IPS-18c (cell line): ENCODE results near the gene TAS1R3.
"Not testable (repeated sequence)": the region's sequence is repeated elsewhere in the genome, so short reads cannot be mapped to it uniquely, and the experiment has no call there.

Experiments used
- H3K4me3 ChIP-seq: 2 replicates; pipeline ENCODE4 v1.7.0; 2013; ENCODE audit warnings: low read depth, mild to moderate bottlenecking, low read length, moderate library complexity; ENCODE audit not compliant: insufficient read depth
- H3K9me3 ChIP-seq: one replicate; pipeline ENCODE4 v1.6.1; 2013; ENCODE audit warnings: mild to moderate bottlenecking, low read length, moderate library complexity; ENCODE audit not compliant: control insufficient read depth, insufficient read depth

TAS1R3 gene

DNA sequence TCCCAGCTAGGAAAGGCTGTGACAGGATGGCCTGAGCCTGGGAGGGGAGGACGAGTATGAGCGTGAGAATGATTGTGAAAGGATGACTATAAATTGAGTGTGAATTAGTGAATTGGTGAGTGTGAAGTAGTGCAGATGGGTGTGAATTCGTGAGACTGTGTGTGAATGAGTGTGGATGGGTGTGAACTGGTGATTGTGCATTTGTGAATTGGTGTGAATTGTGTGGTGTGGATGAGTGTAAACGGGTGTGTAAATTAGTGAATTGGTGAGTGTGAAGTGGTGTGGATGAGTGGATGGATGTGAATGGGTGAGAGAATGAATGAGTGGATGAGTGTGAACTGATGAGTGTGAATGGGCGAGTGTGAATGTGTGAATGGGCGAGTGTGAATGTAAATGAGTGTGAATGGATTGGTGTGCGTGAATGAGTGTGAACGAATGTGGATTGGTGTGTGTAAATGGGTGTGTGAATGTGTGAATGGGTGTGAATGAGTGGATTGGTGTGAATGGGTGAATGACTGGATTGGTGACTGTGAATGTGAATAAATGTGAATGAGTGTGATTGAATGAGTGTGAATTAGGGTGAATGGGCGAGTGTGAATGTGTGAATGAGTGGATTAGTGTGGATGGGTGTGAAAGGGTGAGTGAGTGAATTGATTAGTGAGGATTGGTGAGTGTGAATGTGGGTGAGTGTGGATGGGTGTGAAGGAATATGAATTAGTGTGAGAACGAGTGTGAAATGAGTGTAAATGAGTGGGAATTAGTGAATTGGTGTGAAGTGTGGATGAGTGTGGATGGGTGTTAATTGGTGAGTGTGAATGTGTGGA is 35.0 kb downstream of the TAS1R3 start:
- H3K9me3 ChIP-seq: no peaks in the 10 kb centered on the region
- H3K4me3 ChIP-seq: no peak overlapping the region

GRCh38 chr1:1366699-1367066 is 35.6 kb downstream of the TAS1R3 start:
- no peaks in the 10 kb centered on the region for H3K9me3 ChIP-seq
- H3K4me3 ChIP-seq: no peak overlapping the region

DNA sequence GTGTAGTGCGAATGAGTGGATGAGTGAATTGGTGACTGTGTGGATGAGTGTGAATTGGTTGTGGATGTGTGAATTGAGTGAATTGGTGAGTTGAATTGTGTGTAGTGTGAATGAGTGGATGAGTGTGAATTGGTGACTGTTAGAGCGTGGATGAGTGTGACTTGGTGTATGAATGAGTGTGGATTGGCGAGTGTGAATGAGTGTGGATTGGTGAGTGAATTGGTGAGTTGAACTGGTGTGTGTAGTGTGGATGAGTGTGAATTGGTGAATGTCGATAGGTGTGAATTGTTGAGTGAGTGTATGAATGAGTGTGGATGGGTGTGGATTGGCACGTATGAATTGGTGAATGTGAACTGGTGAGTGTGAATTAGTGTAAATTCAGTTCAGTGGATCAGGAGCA is 36.2 kb downstream of the TAS1R3 start:
- Histone ChIP-seq H3K4me3 (no peak overlapping the region), H3K9me3 (no peaks in the 10 kb centered on the region)

DNA sequence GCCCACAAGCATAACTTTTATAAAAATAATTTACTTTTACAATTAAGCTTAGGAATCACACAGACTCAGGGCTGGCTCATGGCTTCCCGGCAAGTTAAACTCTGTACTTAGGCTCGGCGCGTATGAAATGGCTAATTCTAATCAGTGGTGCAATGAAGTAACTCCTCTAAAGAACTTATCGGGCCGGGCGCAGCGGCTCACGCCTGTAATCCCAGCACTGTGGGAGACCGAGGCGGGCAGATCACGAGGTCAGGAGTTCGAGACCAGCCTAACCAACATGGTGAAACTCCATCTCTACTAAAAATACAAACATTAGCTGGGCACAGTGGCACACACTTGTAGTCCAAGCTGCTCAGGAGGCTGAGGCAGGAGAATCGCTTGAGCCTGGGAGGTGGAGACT is 39.0 kb downstream of the TAS1R3 start:
- not testable (repeated sequence) for H3K4me3 ChIP-seq, H3K9me3 ChIP-seq

DNA sequence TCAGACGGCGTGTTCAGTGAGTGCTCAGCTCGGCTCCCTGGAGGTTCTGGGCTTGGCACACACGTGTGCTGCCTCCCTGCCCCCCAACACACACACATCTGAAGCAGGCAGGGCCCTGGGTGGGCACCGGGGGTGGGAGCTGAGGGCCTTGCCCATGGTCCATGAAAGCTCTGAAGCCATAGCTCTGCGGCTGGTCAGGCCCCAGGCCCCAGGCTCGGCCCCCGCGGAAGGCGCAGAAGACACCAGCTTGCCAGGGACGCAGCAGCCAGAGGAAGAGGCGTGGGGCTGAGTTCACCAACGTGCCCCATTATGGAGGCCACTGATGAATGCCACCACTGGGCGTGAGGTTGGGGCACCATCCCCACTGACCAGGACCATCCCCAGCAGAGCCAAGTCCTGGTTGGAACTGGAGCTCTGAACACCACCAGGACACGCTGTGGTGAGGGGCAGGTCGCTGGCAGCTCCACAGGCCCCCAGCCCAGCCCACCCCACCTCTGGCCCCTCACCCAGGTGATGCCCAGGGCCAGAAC is 39.8 kb downstream of the TAS1R3 start:
- Histone ChIP-seq H3K9me3 (peaks cover 2% of the 10 kb centered on the region), H3K4me3 (no peak overlapping the region)

GRCh38 chr1:1371364-1371745 is 40.3 kb downstream of the TAS1R3 start:
- H3K9me3 ChIP-seq: peaks cover 2% of the 10 kb centered on the region
- H3K4me3 ChIP-seq: no peak overlapping the region

GRCh38 chr1:1371746-1372711 is 40.9 kb downstream of the TAS1R3 start:
- Histone ChIP-seq H3K9me3 (peaks cover 2% of the 10 kb centered on the region), H3K4me3 (no peak overlapping the region)

DNA sequence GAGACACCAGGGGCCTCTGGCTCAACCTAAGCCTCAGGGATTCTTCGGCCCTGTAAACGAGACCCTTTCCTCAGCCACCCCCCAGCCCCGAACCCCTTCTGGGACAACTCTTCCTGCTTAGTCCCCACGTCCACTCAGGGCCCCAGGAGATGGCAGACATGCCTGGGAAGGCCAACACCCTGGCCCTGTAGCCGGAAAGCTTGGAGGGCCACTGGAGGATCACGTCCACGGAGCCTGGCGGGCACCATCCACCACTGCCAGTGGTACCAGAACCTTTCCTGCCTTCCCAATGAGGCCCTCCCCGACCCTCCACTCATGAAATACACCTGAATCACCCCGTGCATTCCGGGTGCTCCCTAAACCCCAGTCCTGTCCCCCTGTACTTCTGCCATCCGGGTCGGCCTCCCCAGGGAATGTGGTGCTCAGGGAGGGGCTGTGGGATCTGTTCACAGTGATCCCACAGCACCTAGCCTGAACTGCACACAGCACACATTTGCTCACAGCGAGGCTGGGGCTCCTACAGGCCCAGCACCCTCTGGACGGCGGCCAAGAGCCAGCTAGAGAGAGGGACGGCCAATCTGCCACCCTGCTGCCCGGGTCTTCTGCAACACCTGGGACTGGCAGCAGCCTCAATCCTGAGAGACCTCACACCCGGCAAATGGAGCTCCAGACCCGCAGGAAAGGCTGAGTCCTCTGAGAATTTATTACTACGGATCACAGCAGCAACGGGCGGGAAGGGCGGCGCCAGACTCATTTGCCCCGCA is 42.2 kb downstream of the TAS1R3 start:
- peaks cover 2% of the 10 kb centered on the region for H3K9me3 ChIP-seq
- H3K4me3 ChIP-seq: no peak overlapping the region

GRCh38 chr1:1373815-1374588 is 42.9 kb downstream of the TAS1R3 start:
- peaks cover 2% of the 10 kb centered on the region for H3K9me3 ChIP-seq
- H3K4me3 ChIP-seq: peak overlapping the region; percentile 88

GRCh38 chr1:1374589-1374928 is 43.5 kb downstream of the TAS1R3 start:
- Histone ChIP-seq H3K9me3 (peaks cover 2% of the 10 kb centered on the region), H3K4me3 (peak overlapping the region; percentile 88)

- peaks cover 2% of the 10 kb centered on the region for H3K9me3 ChIP-seq
- peak within 1 kb of the TSS; percentile 88 for H3K4me3 ChIP-seq
Measured at GRCh38 chr1:1374929-1375662, 44.0 kb downstream of the TAS1R3 start, which contains the start of gene AURKAIP1. AURKAIP1 (minus strand) TSS chr1:1375207; CDS start chr1:1374756, 451 bp downstream.

DNA sequence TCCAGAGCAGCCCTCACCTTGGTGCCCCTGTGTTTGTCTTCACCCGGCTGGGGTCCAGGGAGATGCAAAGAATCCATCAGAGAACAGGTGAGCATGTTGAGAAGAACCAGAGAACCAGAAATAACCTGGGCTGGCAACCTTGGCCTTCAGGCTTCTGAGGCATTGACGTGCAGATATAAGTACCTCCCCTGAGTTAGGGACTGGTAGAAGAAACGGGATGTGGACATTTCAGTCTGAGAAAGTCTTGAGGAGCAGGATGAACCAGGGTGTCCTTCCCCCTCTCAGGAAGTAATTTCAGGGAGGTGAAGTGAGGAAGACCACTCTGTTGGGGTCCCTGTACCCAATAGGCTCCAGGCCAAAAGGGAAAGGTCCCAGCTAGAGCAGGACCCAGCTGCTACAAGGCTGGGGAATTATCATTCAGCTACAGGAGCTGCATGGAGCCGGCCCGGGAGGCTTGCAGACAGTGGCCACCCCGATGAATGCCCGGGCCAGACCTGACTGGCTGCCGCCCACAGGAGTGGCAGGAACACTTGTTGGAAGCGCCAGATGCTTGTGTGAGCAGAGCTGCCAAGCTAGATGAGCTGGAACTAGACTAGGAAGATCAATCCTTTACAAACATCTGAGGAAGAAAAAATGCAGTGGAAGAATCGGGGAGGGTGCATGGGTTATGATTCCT is 45.6 kb downstream of the TAS1R3 start:
- Histone ChIP-seq H3K4me3 (no peak overlapping the region), H3K9me3 (peaks cover 2% of the 10 kb centered on the region)

GRCh38 chr1:1377540-1378205 is 46.6 kb downstream of the TAS1R3 start:
- H3K4me3 ChIP-seq: no peak overlapping the region
- peaks cover 2% of the 10 kb centered on the region for H3K9me3 ChIP-seq

DNA sequence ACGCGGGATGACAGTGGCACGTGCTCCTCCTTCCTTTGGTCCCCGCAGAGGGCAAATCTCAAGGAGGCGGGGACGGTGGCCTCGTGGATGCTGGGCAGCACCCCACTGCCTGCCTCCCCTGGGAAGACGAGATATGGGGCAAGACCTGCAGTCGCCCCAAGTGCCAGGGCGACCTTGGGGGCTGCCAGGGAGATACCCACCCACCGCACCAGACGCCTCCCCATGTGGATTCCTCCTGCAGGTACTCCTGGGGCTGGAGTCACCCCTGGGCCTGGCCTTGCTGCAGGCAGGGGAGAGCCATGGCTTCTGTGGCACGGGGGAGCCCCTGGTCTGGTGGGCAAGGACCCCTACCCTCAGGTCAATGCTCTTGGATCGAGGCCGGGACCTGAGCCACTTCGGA is 49.8 kb downstream of the TAS1R3 start:
- Histone ChIP-seq H3K9me3 (no peaks in the 10 kb centered on the region), H3K4me3 (no peak overlapping the region)

DNA sequence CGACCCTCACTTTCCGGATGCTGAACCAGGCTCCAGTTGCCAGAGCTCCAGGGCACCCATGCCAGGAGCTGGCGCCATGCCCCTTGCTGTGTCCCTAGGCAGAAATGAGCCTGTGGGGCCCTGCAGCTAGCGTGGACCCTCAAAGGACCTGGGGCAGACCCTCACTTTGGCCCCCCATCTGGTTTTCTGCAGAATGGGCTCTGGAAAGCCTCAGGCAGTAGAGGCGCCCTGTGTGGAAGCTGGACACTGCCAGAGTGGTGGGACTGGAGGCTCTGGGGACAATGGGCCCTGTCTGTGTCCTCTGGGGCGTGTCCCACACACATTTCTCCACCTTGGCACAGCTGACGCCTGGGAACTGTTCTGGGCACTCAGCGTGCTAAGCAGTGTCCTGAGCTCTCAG is 50.2 kb downstream of the TAS1R3 start:
- no peaks in the 10 kb centered on the region for H3K9me3 ChIP-seq

More for the DNA sequence above, 50.2 kb downstream of the TAS1R3 start:
- no peak overlapping the region for H3K4me3 ChIP-seq
